DOHH2 (cell line): ENCODE results near the gene SDHC.

Experiments used
- H3F3A ChIP-seq: fragments of 200-600 bp; sonication (generic), shearing (Covaris generic); 2 replicates; pipeline ENCODE4 v1.6.0; 2016; ENCODE audit warnings: antibody characterized with exemption, mild to moderate bottlenecking; ENCODE audit not compliant: control insufficient read depth, insufficient read depth
- H3K27ac ChIP-seq: fragments of 200-600 bp; sonication (generic); 2 replicates; pipeline ENCODE4 v1.5.1; 2014; ENCODE audit warnings: low read depth, mild to moderate bottlenecking, low read length, moderate library complexity
- H3K27me3 ChIP-seq: fragments of 200-600 bp; sonication (generic); 2 replicates; pipeline ENCODE4 v1.6.1; 2014; ENCODE audit warnings: mild to moderate bottlenecking, low read length, mixed read lengths; ENCODE audit not compliant: control insufficient read depth
- H3K36me3 ChIP-seq: fragments of 200-600 bp; sonication (generic); 2 replicates; pipeline ENCODE4 v1.6.1; 2014; ENCODE audit warnings: mild to moderate bottlenecking, low read length, moderate library complexity, mixed read lengths; ENCODE audit not compliant: control insufficient read depth
- H3K4me1 ChIP-seq: fragments of 200-600 bp; sonication (generic); 2 replicates; pipeline ENCODE4 v1.6.1; 2014; ENCODE audit warnings: mild to moderate bottlenecking, low read length, mixed read lengths; ENCODE audit not compliant: control insufficient read depth
- H3K4me2 ChIP-seq: fragments of 200-600 bp; sonication (generic); 2 replicates; pipeline ENCODE4 v1.6.0; 2014; ENCODE audit warnings: mild to moderate bottlenecking, low read length, moderate library complexity
- H3K4me3 ChIP-seq: fragments of 200-600 bp; sonication (generic); 2 replicates; pipeline ENCODE4 v1.5.1; 2014; ENCODE audit warnings: mild to moderate bottlenecking, low read length, mixed read lengths
- H3K79me2 ChIP-seq: fragments of 200-600 bp; sonication (generic); 2 replicates; pipeline ENCODE4 v1.6.1; 2014; ENCODE audit warnings: mild to moderate bottlenecking, low read length, mixed read lengths; ENCODE audit not compliant: control insufficient read depth
- H3K9me2 ChIP-seq: fragments of 200-600 bp; sonication (generic); replicated peaks from 2 replicates; pipeline ENCODE4 v1.6.1; 2014; ENCODE audit warnings: mild to moderate bottlenecking, low read length, mixed read lengths; ENCODE audit not compliant: control insufficient read depth
- H3K9me3 ChIP-seq: fragments of 200-600 bp; sonication (generic); 2 replicates; pipeline ENCODE4 v1.6.1; 2014; ENCODE audit warnings: antibody characterized with exemption, low read length, mixed read lengths; ENCODE audit not compliant: control insufficient read depth, insufficient read depth
- H4K20me1 ChIP-seq: fragments of 200-600 bp; sonication (generic); 2 replicates; pipeline ENCODE4 v1.6.0; 2014; ENCODE audit warnings: low read depth, mild to moderate bottlenecking, antibody characterized with exemption, low read length, moderate library complexity; ENCODE audit not compliant: control insufficient read depth, insufficient read depth
- EZH2phosphoT487 ChIP-seq: fragments of 200-600 bp; sonication (generic); IDR thresholded peaks from 2 replicates; pipeline ENCODE4 v1.6.1; 2017; ENCODE audit warnings: borderline replicate concordance, mild to moderate bottlenecking, antibody characterized with exemption, low read length, moderate library complexity, mixed read lengths
- TF ChIP-seq, protein P1 (sequence below): fragments of 200-600 bp; sonication (generic); IDR thresholded peaks from one replicate; pipeline ENCODE4 v1.5.1; 2014; ENCODE audit warnings: antibody characterized with exemption, mild to moderate bottlenecking, low read depth, low read length; ENCODE audit not compliant: poor library complexity, severe bottlenecking

Gene SDHC

DNA sequence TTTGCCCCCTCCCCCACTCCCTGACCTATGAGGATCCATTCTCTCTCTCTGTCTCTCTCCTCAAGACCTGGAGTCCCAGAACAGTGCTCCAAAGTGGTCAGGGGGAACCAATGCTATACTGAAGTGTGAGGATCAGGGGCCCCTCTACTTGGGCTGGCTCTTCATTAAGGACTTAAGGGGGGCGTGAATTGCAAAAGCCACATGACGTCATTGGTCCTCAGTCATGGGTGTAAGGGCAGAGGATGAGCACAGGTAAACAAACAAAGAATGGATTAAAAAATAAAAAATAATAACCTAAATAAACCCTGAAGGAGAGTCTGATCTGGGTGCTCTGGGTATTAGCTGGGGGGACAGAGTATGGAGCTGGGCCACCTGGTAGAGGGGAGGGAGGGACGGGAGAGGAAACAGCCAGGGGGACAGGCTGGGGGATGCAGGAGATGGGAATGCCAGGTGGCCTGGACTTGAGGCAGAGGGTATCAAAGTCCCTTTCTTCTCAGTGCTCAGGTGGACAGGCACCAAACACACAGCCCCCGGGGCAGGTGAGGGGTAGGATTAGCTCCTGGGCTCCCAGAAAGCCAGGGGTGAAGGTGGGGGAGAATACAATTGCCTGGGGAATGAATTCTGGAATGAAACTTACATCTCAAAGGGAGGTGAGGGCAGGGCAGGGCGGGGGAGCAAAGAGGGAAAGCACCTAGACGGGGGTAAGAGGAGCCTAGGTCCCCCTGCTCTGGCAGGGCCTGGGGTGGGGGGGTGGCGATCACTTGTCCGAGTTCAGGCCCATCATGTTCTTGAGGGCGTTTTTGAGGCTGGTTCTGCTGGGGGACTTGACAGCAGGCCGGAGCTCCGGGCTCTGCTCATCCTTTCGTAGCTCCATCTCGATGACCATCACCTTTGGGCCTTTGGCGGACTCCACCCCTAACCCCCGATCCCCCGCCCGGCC lies 9.0 kb upstream of the SDHC start:
- Histone ChIP-seq H3K36me3 (peaks cover 3% of the 10 kb centered on the region; the same call in 1 of the 2 replicates), H3K4me1 (peaks cover 29% of the 10 kb centered on the region), H4K20me1 (no peaks in the 10 kb centered on the region), H3F3A (peaks cover 17% of the 10 kb centered on the region), H3K79me2 (peaks cover 14% of the 10 kb centered on the region), H3K9me2 (no peaks in the 10 kb centered on the region), H3K4me2 (peak overlapping the region; percentile 89), H3K4me3 (peak overlapping the region; percentile 86), H3K27ac (no peak overlapping the region), H3K27me3 (0 out of 2 replicates have a peak, but pooled peaks cover 5% of the 10 kb centered on the region), H3K9me3 (no peaks in the 10 kb centered on the region)
- TF ChIP-seq EZH2phosphoT487: no peak
- TF ChIP-seq, protein P1, sequence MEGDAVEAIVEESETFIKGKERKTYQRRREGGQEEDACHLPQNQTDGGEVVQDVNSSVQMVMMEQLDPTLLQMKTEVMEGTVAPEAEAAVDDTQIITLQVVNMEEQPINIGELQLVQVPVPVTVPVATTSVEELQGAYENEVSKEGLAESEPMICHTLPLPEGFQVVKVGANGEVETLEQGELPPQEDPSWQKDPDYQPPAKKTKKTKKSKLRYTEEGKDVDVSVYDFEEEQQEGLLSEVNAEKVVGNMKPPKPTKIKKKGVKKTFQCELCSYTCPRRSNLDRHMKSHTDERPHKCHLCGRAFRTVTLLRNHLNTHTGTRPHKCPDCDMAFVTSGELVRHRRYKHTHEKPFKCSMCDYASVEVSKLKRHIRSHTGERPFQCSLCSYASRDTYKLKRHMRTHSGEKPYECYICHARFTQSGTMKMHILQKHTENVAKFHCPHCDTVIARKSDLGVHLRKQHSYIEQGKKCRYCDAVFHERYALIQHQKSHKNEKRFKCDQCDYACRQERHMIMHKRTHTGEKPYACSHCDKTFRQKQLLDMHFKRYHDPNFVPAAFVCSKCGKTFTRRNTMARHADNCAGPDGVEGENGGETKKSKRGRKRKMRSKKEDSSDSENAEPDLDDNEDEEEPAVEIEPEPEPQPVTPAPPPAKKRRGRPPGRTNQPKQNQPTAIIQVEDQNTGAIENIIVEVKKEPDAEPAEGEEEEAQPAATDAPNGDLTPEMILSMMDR: no peak

DNA sequence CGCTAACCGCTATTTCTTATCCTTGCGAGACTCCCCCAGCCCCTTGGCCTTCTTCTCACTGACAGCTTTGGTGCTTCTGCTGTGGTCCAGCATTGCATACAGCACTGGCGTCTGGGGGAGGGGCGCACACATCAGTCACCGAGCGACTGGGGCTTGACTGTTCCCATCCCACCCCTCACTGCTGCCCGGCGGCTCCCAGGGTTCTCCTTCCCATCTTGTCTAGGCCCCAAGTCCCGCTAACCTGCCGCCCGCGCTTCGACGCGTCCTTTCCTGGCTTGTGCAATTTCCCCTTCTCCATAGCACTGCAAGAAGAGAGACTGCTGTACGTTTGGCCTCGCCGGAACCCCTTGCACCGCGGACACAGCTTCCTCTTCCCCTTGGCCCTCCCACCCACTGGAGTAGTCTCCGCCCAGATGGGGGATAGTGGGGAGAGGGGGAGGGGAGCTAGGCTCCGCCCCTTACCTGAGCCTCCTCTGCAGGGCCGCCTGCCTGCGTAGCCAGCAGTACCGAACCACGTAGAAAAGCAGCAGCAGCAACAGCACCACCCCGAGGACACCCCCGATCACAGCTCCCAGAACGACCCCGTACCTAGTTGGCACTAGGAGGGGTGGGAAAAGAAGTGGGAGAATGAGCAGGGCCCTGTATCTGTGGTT lies 8.2 kb upstream of the SDHC start:
- Histone ChIP-seq H3K27ac (no peak overlapping the region), H3K79me2 (peaks cover 14% of the 10 kb centered on the region), H3K4me2 (peak overlapping the region; percentile 89), H4K20me1 (no peaks in the 10 kb centered on the region), H3K9me3 (no peaks in the 10 kb centered on the region), H3F3A (peaks cover 17% of the 10 kb centered on the region), H3K27me3 (0 out of 2 replicates have a peak, but pooled peaks cover 5% of the 10 kb centered on the region), H3K4me3 (peak overlapping the region; percentile 86), H3K4me1 (peaks cover 29% of the 10 kb centered on the region), H3K36me3 (peaks cover 3% of the 10 kb centered on the region; the same call in 1 of the 2 replicates), H3K9me2 (no peaks in the 10 kb centered on the region)
- TF ChIP-seq, protein P1: peak; percentile 77
- no peak for TF ChIP-seq EZH2phosphoT487

DNA sequence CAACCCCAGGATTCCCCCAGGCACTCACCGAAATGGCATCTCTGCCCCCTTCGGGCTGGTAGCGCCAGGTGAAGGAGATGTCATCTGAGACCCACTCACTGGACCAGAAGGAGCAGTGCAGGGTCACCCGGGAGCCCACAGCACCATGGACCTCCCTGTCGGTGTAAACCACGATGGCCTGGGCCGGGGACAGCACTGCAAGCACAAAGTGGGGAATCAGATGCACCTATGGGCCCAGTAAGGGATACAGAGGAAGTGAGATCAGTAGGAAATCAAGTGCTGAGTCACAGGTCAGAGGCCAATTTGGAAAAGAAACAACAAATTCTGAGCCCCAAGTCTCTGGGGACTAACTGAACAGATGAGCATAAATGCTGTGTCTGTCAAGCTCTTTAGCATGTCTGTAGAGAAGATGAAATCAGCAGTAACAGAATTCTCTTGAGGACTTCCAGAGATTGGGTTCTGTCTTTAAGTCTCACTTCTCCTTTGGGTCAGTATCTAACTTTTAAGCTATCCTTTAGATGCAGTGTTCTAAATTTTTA lies 6.9 kb upstream of the SDHC start:
- no peak overlapping the region for H3K27ac ChIP-seq
- no peaks in the 10 kb centered on the region for H3K9me2 ChIP-seq
- no peaks in the 10 kb centered on the region for H3K9me3 ChIP-seq
- 0 out of 2 replicates have a peak, but pooled peaks cover 5% of the 10 kb centered on the region for H3K27me3 ChIP-seq
- no peak overlapping the region for H3K4me3 ChIP-seq
- H3K4me2 ChIP-seq: peak overlapping the region; percentile 46
- H3K79me2 ChIP-seq: peaks cover 14% of the 10 kb centered on the region
- peaks cover 17% of the 10 kb centered on the region for H3F3A ChIP-seq
- TF ChIP-seq, protein P1: no peak
- no peak for TF ChIP-seq EZH2phosphoT487
- no peaks in the 10 kb centered on the region for H4K20me1 ChIP-seq
- peaks cover 3% of the 10 kb centered on the region; the same call in 1 of the 2 replicates for H3K36me3 ChIP-seq
- peaks cover 29% of the 10 kb centered on the region for H3K4me1 ChIP-seq
